ENCODE results near the gene TMEM51. TPM values are rescaled to one million over a fixed set of nuclear protein-coding genes. Genes with fewer than 3 reads are reported as not detected.

Gene TMEM51
- total RNA-seq, 2 donors from 2014 or later: 26.5 to 36.9 TPM

- H3K27me3 ChIP-seq: no peaks in the 10 kb centered on the region
- H3K36me3 ChIP-seq (replicated peaks in 1 of 2; ENCODE audit: insufficient read depth in 1 of 2, low read depth in 2 of 2): no peaks in the 10 kb centered on the region
- no peak for TF ChIP-seq POLR2A (IDR thresholded peaks at IDR 0.05)
- TF ChIP-seq, protein P1, sequence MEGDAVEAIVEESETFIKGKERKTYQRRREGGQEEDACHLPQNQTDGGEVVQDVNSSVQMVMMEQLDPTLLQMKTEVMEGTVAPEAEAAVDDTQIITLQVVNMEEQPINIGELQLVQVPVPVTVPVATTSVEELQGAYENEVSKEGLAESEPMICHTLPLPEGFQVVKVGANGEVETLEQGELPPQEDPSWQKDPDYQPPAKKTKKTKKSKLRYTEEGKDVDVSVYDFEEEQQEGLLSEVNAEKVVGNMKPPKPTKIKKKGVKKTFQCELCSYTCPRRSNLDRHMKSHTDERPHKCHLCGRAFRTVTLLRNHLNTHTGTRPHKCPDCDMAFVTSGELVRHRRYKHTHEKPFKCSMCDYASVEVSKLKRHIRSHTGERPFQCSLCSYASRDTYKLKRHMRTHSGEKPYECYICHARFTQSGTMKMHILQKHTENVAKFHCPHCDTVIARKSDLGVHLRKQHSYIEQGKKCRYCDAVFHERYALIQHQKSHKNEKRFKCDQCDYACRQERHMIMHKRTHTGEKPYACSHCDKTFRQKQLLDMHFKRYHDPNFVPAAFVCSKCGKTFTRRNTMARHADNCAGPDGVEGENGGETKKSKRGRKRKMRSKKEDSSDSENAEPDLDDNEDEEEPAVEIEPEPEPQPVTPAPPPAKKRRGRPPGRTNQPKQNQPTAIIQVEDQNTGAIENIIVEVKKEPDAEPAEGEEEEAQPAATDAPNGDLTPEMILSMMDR (IDR thresholded peaks at IDR 0.05): no peak
- ATAC-seq: peak; percentile 11
- H3K4me3 ChIP-seq: no peak overlapping the region
- peak; percentile 68 to 84 (median 80) for DNase-seq
- intact Hi-C loops (cut with DNase I): no loop called here
- peaks cover 75% of the 10 kb centered on the region for H3K4me1 ChIP-seq
- H3K27ac ChIP-seq: peak overlapping the region; percentile 97 to 99 (median 99)
- 21 to 31% methylated on average over 9 of the region's 9 CpGs for WGBS, 2 donors
- H3K9me3 ChIP-seq: no peaks in the 10 kb centered on the region
Observed at GRCh38 chr1:15156807-15157380, 3.3 kb downstream of the TMEM51 start.

- no peaks in the 10 kb centered on the region for H3K27me3 ChIP-seq
- WGBS, 2 donors: 39 to 43% methylated on average over 16 to 17 of the region's 17 CpGs
- H3K27ac ChIP-seq: peak overlapping the region; percentile 97 to 99 (median 99)
- TF ChIP-seq, protein P1 (IDR thresholded peaks at IDR 0.05): no peak
- TF ChIP-seq POLR2A (IDR thresholded peaks at IDR 0.05): no peak
- ATAC-seq: no peak
- intact Hi-C loops (cut with DNase I): no loop called here
- no peaks in the 10 kb centered on the region for H3K36me3 ChIP-seq (replicated peaks in 1 of 2; ENCODE audit: insufficient read depth in 1 of 2, low read depth in 2 of 2)
- H3K4me3 ChIP-seq: no peak overlapping the region
- peaks cover 75% of the 10 kb centered on the region for H3K4me1 ChIP-seq
- no peak for DNase-seq
- H3K9me3 ChIP-seq: no peaks in the 10 kb centered on the region
Observed at GRCh38 chr1:15157524-15158399, 4.2 kb downstream of the TMEM51 start.

- TF ChIP-seq POLR2A (IDR thresholded peaks at IDR 0.05): no peak
- TF ChIP-seq, protein P1 (IDR thresholded peaks at IDR 0.05): no peak
- intact Hi-C loops (cut with DNase I): no loop called here
- ATAC-seq: no peak
- no peak overlapping the region for H3K4me3 ChIP-seq
- no peak for DNase-seq
- no peaks in the 10 kb centered on the region for H3K27me3 ChIP-seq
- no peaks in the 10 kb centered on the region for H3K9me3 ChIP-seq
- peak overlapping the region; percentile 32 to 99 (median 98) for H3K27ac ChIP-seq
- H3K36me3 ChIP-seq (replicated peaks in 1 of 2; ENCODE audit: insufficient read depth in 1 of 2, low read depth in 2 of 2): no peaks in the 10 kb centered on the region
- 28 to 37% methylated on average over 13 of the region's 13 CpGs for WGBS, 2 donors
- H3K4me1 ChIP-seq: peaks cover 81% of the 10 kb centered on the region
Observed at GRCh38 chr1:15158506-15159165, 5.1 kb downstream of the TMEM51 start.

DNA sequence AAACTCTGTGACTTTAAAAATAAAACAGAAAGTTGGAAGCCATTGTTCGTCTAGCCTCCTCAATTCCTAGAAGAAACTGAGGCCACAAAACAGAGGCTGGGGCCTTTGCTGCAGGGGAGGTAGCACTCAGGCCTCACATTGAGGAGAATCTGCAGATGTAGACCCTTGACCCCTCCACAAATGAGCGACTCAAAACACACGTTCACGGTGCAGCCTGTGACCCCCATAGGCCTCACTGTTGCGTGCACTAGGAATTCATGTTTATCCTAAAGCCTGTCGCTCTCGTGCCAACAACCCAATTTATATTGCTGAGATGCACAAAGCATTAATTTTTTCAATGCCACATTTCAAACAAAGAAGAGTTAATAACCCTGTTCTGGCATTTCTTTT is 5.6 kb downstream of the TMEM51 start:
- TF ChIP-seq, protein P1 (IDR thresholded peaks at IDR 0.05): no peak
- no peak for TF ChIP-seq POLR2A (IDR thresholded peaks at IDR 0.05)
- peaks cover 81% of the 10 kb centered on the region for H3K4me1 ChIP-seq
- H3K4me3 ChIP-seq: no peak overlapping the region
- DNase-seq (no peak), ATAC-seq (no peak)
- intact Hi-C loops (cut with DNase I): no loop called here
- H3K9me3 ChIP-seq: no peaks in the 10 kb centered on the region
- no peaks in the 10 kb centered on the region for H3K27me3 ChIP-seq
- 38 to 43% methylated on average over 7 of the region's 7 CpGs for WGBS, 2 donors
- H3K36me3 ChIP-seq (replicated peaks in 1 of 2; ENCODE audit: insufficient read depth in 1 of 2, low read depth in 2 of 2): no peaks in the 10 kb centered on the region
- peak overlapping the region in 2 of 4 donors; percentile 99 for H3K27ac ChIP-seq

All from body of pancreas (tissue), 4 donors.